Fibroblast of mammary gland (primary cell): ENCODE results near the gene SHOC2.

Experiments
- DNase-seq: peaks from one replicate; pipeline ENCODE4 v3.0.0-alpha.2; 2010; ENCODE audit warnings: low read depth
- H3K4me3 ChIP-seq: 2 replicates; pipeline ENCODE4 v1.5.1; 2011; ENCODE audit warnings: low read depth, mild to moderate bottlenecking, low read length, moderate library complexity; ENCODE audit not compliant: control insufficient read depth
- CTCF ChIP-seq: conservative IDR thresholded peaks from 2 replicates; pipeline ENCODE4 v1.5.1; 2011; ENCODE audit warnings: low read depth, low read length, inconsistent platforms; ENCODE audit not compliant: control insufficient read depth, insufficient read depth

The SHOC2 gene

GRCh38 chr10:111007486-111007885 is 88.1 kb downstream of the SHOC2 start:
- no peak for TF ChIP-seq CTCF
- H3K4me3 ChIP-seq: no peak overlapping the region
- no peak for DNase-seq

GRCh38 chr10:111015181-111015580 is 95.8 kb downstream of the SHOC2 start:
- H3K4me3 ChIP-seq: no peak overlapping the region
- no peak for TF ChIP-seq CTCF
- DNase-seq: no peak

GRCh38 chr10:111017098-111017497 is 97.7 kb downstream of the SHOC2 start:
- DNase-seq: no peak
- no peak for TF ChIP-seq CTCF
- no peak overlapping the region for H3K4me3 ChIP-seq

- peak; percentile 37 for DNase-seq
- no peak overlapping the region for H3K4me3 ChIP-seq
- TF ChIP-seq CTCF: no peak
Measured at GRCh38 chr10:111018021-111018420, 98.6 kb downstream of the SHOC2 start.

- no peak overlapping the region for H3K4me3 ChIP-seq
- no peak for TF ChIP-seq CTCF
- no peak for DNase-seq
Measured at GRCh38 chr10:111023060-111023459, 103.7 kb downstream of the SHOC2 start.

GRCh38 chr10:111030042-111030750 is 110.8 kb downstream of the SHOC2 start:
- no peak overlapping the region for H3K4me3 ChIP-seq
- DNase-seq: no peak
- no peak for TF ChIP-seq CTCF
